Lung (tissue), 12 donors: ENCODE measurements around the gene GNB5. TPM values are rescaled to one million over a fixed set of nuclear protein-coding genes. Genes with fewer than 3 reads are reported as not detected.

Source experiments
- ATAC-seq: fragments of 200-7000 bp; cut with Tn5 transposase; one replicate; pipeline ENCODE4 v1.9.1; 2020; ENCODE audit warnings: moderate number of reproducible peaks; ENCODE audit not compliant: insufficient read depth, low FRiP score
- DNase-seq, 3 donors: peaks; one replicate each; pipeline ENCODE4 v3.0.0-alpha.2; 2013 to 2017
- H3K27ac ChIP-seq, 2 donors: one replicate each; pipeline ENCODE4 v1.5.1; 2013; ENCODE audit warnings: mild to moderate bottlenecking in 2 of 2, moderate library complexity in 2 of 2, control low read depth in 1 of 2, inconsistent platforms in 1 of 2, low read depth in 1 of 2, low read length in 1 of 2
- H3K27me3 ChIP-seq, 3 donors: one replicate each; pipeline ENCODE4 v1.5.1; 2013; ENCODE audit warnings: low read length in 2 of 3; ENCODE audit not compliant: control insufficient read depth in 3 of 3, insufficient read depth in 3 of 3
- H3K36me3 ChIP-seq, 4 donors: one replicate each; pipeline ENCODE4 v1.5.1; 2013; ENCODE audit warnings: low read length in 4 of 4, mild to moderate bottlenecking in 1 of 4, moderate library complexity in 1 of 4; ENCODE audit not compliant: control insufficient read depth in 4 of 4, insufficient read depth in 4 of 4
- H3K4me1 ChIP-seq, 5 donors: one replicate each; pipeline ENCODE4 v1.5.1; 2013; ENCODE audit warnings: low read length in 5 of 5, mild to moderate bottlenecking in 2 of 5, moderate library complexity in 1 of 5; ENCODE audit not compliant: control insufficient read depth in 5 of 5, insufficient read depth in 5 of 5
- H3K4me3 ChIP-seq: one replicate; pipeline ENCODE4 v1.5.1; 2013; ENCODE audit warnings: mild to moderate bottlenecking, control low read depth, moderate library complexity
- H3K9ac ChIP-seq, 2 donors: one replicate each; pipeline ENCODE4 v1.5.1; 2013; ENCODE audit warnings: low read length in 2 of 2, control low read depth in 1 of 2; ENCODE audit not compliant: insufficient read depth in 1 of 2
- H3K9me3 ChIP-seq, 4 donors: one replicate each; pipeline ENCODE4 v1.5.1; 2013; ENCODE audit warnings: low read length in 3 of 4, mild to moderate bottlenecking in 1 of 4, moderate library complexity in 1 of 4; ENCODE audit not compliant: control insufficient read depth in 4 of 4, insufficient read depth in 3 of 4
- CTCF ChIP-seq: IDR thresholded peaks from 2 replicates; pipeline ENCODE4 v1.5.1; 2012; ENCODE audit warnings: mild to moderate bottlenecking; ENCODE audit errors: control extremely low read depth, extremely low read depth
- WGBS, 2 donors: extraction: QIAGEN DNeasy Blood & Tissue Kit; methylation state at CpG; one replicate each; pipeline ENCODE4 v1.1.7; 2013; 5-methylcytosine and 5-hydroxymethylcytosine counted together
- polyA plus RNA-seq, 2 donors: library from polyadenylated mRNA; stranded (reverse); fragments of 200-250 nt; gene quantifications; one replicate each; pipeline ENCODE4 v1.2.1, GENCODE V29; 2013
- total RNA-seq, 2 donors: library from RNA; depleted of rRNA in 1 of 2; stranded (reverse); fragments of >200 nt in 1 of 2; gene quantifications; one replicate each; pipeline ENCODE4 v1.2.1, GENCODE V29; 2014 to 2021
- donor health status: control.
- donor health status: control.
- donor health status: Bipolar disorder and iron deficiency.
- donor health status: healthy.
- donor health status: DM: yes; HTN: yes; CAD: no.

GNB5 gene
- total and polyA plus RNA-seq, 4 donors: 8.0 to 21.5 (median 11.2) TPM

- H3K9ac ChIP-seq: no peak overlapping the region
- no peaks in the 10 kb centered on the region for H3K27me3 ChIP-seq
- peaks cover 0 to 11% (median 0%) of the 10 kb centered on the region in 5 donors for H3K4me1 ChIP-seq
- 30 to 48% methylated on average over 4 of the region's 4 CpGs for WGBS, 2 donors
- peaks cover 0 to 4% (median under 1%) of the 10 kb centered on the region in 4 donors for H3K9me3 ChIP-seq
- no peak for DNase-seq
- no peak overlapping the region for H3K4me3 ChIP-seq
- TF ChIP-seq CTCF: no peak
- ATAC-seq: no peak
- H3K36me3 ChIP-seq: no peaks in the 10 kb centered on the region
- no peak overlapping the region for H3K27ac ChIP-seq
Measured at GRCh38 chr15:52093167-52093538, 98.0 kb downstream of the GNB5 start.

- H3K4me1 ChIP-seq: peaks cover 0 to 11% (median 0%) of the 10 kb centered on the region in 5 donors
- H3K9me3 ChIP-seq: peaks cover 0 to 8% (median 6%) of the 10 kb centered on the region in 4 donors
- TF ChIP-seq CTCF: no peak
Measured at GRCh38 chr15:52090193-52090592, 101.0 kb downstream of the GNB5 start.

DNA sequence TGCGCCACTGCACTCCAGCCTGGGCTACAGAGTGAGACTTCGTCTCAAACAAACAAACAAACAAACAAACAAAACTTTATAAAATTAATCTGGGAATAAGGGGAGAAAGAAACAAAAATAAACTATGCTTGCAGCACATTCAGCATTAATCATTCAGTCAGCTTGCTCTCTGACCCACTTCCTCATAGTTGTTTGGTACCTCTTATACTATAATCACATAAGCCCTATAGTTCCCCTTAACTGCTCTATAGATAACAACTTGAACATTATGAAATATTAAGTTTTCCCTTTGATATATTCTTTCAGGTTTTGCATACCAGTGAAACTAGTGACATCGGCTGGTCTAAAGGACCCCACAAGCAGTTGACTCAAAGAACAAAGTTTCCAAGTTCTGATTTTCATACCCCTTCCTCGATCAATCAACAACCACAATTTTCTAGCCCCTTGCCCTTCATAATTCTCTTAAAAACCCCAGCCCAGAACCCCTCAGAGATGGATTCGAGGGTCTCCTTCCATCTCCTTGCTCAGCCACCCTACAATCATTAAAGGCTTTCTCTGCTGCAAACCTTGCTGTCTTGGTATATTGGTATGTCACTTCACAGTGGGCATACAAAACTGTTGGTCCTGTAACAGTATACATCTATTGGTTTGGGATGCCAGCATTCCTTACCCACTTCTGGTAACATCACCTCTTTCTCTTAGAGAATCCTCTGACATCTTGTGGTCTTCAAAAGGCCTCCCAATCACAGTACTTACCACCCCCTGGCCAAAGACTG lies 105.0 kb downstream of the GNB5 start:
- no peaks in the 10 kb centered on the region for H3K27me3 ChIP-seq
- ATAC-seq: no peak
- H3K4me3 ChIP-seq: no peak overlapping the region
- DNase-seq: no peak
- H3K4me1 ChIP-seq: no peaks in the 10 kb centered on the region
- TF ChIP-seq CTCF: no peak
- no peak overlapping the region for H3K9ac ChIP-seq
- no peak overlapping the region for H3K27ac ChIP-seq
- H3K9me3 ChIP-seq: peaks cover 0 to 8% (median 6%) of the 10 kb centered on the region in 4 donors
- H3K36me3 ChIP-seq: no peaks in the 10 kb centered on the region
- 82 to 85% methylated on average over 5 of the region's 5 CpGs for WGBS, 2 donors

More at GRCh38 chr15:52090193-52090592, 101.0 kb downstream of the GNB5 start:
- ATAC-seq (no peak), DNase-seq (no peak)
- no peaks in the 10 kb centered on the region for H3K27me3 ChIP-seq
- no peaks in the 10 kb centered on the region for H3K36me3 ChIP-seq
- no peak overlapping the region for H3K9ac ChIP-seq
- H3K4me3 ChIP-seq: no peak overlapping the region
- no peak overlapping the region for H3K27ac ChIP-seq

GRCh38 chr15:52085299-52085698 lies 105.9 kb downstream of the GNB5 start:
- no peak for DNase-seq
- H3K4me1 ChIP-seq: no peaks in the 10 kb centered on the region
- H3K36me3 ChIP-seq: no peaks in the 10 kb centered on the region
- H3K4me3 ChIP-seq: no peak overlapping the region
- no peaks in the 10 kb centered on the region for H3K27me3 ChIP-seq
- peaks cover 0 to 8% (median 4%) of the 10 kb centered on the region in 4 donors for H3K9me3 ChIP-seq
- no peak for TF ChIP-seq CTCF
- no peak overlapping the region for H3K9ac ChIP-seq
- no peak for ATAC-seq
- H3K27ac ChIP-seq: no peak overlapping the region
